Stimulated activated CD4-positive, alpha-beta T cell treated with anti-CD3 and anti-CD28 coated beads, Interleukin-12 subunit alpha, Interleukin-12 subunit beta, amount 100 ng/mL, for 24 hours (primary cell): Measurements from ENCODE around the gene POU3F1.

Experiments
- DNase-seq, 2 experiments: peaks; one replicate each; pipeline ENCODE4 v3.0.0-alpha.2; 2020; ENCODE audit warnings: low read depth in 2 of 2

The POU3F1 gene

DNA sequence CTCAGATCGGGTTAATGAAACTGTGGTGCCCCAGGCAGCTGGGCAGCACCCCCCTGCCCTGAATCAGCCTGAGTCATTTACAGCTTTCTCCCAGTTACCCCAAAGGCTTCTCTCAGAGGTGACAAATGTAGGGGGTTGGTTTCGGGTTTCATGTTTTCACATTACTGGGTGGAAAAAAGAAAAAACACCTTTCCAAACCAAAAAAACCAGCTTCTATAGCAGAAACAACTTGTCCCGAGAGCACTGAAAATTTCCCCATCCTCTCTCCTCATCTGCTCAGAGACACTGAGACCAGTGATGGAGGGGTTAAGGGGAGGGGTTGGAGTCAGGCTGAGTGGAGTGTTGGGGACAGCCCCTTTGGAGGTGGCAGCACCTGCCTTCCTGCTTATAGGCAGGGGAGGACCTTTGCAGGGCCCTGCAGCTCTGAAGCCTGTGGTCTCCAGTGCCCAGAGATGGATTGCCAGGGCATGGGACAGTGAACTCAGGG is 18.4 kb downstream of the POU3F1 start:
- DNase-seq = peak; percentile 65 to 76

DNA sequence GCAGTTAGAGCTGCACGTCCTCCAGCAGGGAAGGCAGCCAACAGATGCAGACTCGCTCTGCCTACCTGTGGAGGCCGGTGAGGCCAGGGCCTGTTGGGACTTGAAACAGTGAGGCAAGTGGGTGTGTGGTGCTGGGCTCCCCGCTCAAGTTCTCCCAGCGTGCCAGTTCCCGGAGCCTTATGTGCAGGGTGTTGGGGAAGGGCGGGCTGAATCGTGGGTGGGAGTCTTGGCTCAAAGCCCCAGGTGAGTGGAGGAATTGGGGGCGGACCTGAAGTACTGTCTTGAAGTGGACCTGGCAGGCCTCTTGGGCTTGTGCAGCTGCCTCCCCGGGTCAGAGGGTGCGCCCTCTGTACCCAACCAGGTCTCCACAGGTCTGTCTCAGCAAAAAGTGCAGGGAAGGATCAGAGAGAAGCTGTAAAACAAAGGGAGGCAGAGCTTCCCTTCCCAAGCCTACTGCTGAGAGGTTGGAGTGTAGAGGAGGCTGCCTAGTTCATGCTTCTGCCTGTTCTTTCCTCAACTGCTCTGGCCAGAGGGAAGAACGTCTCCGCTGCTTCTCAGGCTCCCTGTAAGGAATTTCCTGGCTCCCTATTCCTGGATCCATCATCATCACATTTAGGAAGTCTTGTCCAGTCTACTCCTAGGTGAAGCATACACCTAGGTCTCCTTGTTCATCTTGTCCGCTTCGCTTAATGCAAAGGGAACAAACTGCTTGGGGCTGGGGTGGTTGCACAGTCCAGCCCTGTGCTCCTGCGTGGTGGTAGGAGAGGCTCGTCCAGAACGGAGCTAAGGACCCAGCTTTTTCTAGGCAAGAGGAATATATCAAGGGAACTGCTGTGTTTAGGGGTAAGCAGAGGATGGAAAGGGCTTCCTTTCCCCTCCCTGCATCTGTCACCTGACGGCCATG is 19.1 kb downstream of the POU3F1 start:
- DNase-seq = no peak

DNA sequence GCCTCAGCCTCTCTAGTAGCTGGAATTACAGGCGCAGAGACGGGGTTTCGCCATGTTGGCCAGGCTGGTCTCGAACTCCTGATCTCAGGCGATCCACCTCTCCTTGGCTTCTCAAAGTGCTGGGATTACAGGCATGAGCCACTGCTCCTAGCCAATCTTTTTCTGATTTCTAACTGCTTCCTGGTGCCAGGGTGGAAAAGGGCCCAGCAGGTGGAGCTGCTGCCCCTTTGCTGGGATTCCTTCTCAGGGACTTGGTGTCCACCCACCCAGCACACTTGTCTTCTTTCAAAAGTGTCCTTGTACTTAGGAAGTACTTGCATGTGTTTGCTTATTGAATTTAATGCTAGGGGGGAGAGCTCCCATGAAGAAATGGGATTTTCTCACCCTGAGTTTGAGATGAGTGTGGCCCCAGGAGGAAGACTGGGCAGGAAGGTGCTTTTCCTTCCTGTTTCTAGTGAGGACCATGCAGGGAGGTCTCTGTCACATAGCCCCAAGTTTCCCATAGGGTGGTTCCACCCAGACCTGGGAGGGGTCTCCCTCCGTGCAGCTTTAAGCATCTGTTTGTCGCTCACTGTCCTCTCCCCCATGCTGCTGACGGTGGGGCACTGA is 19.9 kb downstream of the POU3F1 start:
- DNase-seq = no peak

DNA sequence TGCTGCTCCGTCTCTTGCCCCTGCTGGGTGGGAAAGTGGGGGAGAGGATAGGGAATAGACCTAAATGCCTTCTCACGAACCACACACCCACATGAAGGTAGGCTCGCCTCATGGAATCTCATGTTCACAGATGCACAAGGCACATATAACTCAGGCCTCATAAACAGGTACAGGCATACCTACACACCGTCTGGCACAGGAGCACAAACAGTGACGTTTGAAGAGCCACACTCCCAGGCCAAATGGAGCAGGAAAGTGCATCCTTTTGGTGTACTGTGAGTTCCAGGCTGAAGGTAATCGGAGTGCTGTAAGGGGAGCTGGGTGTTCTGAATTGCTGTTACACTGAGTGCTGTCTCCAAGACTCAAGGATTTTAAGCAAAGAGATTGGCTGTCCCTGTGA is 20.9 kb downstream of the POU3F1 start:
- no peak for DNase-seq

DNA sequence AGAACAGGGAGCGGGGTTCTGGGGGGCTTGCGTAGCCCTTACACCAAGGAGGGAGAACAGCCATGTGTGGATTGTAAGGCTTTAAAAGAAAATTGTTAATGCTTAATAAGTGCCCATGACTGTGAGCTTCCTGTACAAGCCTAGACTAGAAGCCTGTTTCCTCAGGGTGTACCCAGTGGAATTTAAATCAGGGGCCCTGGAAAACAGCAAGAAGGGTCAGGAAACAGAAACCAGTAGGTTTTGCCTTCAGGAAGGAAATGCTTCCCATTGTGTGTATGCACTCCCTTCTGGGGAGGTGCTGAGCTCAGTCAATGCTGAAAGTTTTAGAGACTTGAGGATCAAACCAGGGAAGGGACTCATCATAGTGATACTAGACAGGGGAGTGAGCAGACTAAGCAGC is 21.4 kb downstream of the POU3F1 start:
- DNase-seq = no peak

DNA sequence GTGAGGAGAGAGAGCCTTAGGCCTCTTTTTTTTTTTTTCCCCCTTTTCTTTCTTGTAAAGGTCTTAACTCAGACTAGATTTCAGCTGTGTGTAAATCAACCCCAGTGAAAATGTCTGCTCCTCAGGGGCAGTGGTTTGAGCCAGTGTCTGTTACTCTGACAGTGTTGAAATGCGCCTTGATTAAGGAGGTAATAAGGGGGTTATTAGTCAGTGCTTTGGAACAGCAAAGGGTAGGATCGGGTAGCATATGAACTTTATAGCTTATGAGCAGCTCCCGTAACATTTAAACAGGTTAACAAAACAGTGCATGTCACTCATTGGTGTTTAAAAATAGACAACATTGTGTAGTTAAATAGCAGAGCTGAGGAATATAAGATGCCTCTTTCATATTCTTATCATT is 23.8 kb downstream of the POU3F1 start:
- DNase-seq = no peak

DNA sequence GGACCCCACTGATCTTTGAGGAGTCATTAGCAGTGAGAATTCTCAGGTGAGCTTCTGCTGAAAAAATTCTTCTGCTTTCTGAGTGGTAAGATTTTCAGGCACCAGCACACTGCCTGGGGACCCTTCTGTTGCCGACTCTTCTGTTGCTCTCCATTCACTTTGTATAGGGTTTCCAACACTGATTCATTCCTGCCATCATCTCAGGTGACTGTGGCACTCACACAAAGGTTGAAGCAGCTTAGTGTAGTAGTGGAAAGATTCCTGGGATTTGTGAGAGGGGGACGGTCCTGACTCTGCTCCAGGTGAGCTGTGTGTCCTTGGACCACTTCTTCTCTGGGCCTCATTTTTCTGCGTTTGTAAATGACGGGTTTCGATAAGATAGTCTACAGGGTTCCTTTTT is 24.6 kb downstream of the POU3F1 start:
- DNase-seq = no peak

DNA sequence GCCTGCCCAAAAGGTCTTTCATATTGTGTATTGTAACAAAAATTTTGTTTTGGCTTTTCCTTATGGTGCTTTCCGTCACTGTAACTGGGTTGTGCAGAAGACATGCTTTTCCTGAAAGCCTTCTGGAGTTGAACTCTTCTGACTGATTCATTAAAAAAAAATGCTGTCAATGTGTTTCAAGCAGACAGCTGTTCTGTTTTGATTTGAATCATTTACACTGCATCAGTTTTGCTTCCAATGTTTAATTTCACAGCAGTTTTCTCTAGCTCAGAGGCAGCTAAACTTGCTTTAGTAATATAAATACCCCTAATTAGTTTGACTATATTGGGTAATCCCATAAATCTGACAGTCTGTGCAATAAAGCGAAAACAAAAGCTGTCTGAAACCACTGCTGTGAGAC is 26.2 kb downstream of the POU3F1 start:
- DNase-seq = no peak

DNA sequence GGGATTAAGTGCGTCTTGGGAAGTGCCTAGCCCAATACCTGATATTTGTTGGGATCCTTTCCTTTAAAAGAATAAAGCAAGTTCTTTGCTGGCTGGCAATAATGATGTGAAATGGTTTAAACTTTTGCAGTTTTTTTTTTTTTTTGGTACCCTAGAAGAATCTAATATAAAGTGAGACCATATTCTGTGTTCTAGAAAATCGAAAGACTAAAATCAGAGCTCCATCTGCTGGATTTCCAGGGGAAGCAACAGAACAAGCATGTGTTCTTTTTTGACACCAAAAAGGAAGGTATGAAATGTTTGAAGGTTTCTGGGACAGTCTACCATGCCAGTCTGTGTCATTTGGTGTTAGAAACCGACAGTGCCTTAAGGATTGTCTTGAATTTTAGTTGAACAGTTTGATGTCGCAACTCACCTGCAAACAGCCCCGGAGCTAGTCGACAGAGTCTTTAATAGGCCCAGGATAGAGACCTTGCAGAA is 27.7 kb downstream of the POU3F1 start:
- DNase-seq = no peak

DNA sequence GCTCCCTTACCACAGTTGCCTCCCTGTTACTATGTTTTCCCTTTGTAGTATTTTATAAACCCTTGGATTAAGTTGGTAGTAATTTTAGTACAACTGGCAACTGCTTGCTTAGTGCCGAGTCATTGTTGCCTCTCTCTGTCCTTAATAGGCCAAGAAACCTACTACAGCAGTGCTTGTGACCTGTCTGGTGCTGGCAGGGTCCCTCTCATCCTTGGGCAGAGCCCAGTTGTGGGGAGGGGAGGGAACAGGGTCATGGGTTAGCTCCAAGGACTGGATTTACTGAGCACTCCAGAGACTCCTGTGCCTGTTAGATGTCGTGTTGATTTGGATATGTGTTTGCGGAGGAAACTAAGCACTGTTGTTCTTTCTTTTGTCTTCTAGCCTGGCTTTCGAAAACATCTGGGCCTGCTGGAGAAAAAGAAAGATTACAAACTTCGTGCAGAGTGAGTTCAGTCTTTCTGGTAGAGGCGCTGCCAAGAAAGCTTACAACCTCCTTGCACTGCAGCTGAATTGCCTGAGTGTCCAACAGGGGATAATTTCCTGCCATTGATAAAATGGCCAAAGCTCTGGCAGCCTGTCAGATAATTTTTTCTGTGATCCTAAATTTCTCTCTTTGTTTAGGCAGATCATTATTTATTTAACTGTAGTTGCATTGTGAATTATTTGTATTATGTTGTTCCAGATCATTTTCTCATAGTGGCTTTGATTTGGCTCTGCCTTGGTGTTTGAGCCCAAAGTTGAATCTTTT is 30.4 kb downstream of the POU3F1 start:
- no peak for DNase-seq

DNA sequence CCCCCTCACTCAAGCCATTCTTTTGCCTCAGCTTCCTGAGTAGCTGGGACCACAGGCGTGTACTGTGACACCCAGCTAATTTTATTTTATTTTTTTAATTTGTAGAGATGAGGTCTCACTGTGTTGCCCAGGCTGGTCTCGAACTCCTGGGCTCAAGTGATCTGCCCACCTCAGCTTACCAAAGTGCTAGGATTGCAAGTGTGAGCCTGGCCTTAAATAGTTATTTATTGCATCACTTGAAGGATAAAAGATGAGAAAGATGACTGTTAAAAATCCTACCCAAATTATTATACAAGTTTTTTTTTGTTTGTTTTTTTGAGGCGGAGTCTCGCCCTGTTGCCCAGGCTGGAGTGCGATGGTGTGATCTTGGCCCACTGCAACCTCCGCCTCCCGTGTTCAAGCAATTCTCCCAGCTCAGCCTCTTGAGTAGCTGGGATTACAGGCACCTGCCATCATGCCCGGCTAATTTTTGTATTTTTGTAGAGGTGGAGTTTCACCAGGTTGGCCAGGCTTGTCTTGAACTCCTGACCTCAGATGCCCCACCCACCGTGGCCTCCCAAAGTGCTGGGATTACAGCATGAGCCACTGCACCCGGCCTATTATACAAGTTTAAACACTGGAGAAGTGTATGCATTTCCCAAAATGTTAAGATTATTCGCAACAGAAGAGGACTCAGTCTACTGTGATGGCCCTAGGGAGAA is 31.7 kb downstream of the POU3F1 start:
- DNase-seq = no peak

DNA sequence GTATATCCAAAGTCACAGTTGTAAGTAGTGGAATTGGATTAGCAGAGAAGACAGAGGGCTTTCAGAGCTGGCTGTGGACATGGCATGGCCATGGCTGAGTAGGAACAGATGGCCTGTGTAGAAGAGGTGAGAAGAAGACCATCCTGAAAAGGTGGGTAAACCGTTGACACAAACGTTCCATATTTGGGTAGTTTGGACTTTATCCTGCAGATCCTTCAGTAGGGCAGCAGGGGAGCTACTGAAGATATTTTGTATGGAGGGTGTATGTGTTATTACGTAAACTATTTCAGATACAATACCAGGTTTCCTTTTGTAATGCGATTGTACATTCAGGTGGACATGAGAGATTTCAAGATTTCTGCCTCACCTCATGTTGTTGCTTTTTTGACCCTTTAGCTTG is 32.4 kb downstream of the POU3F1 start:
- DNase-seq = no peak

DNA sequence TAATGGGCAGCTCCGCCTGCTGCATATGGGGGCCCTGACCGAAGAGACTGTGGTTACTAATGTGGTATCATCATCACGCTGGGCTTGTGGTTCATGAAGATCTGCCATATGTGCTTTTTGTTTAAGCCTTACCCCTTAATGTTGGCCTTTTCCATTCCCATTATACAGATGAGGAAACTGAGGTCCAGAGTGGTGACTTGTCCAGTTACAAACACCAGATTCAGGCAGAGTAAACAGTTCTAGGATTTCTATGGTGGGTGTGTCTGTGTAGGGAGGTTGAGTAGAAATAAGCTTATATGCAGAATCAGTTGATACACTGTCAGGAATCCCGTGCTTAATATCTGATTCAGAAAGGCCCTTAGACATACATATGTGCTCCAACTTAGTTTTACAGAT is 33.4 kb downstream of the POU3F1 start:
- DNase-seq = no peak

DNA sequence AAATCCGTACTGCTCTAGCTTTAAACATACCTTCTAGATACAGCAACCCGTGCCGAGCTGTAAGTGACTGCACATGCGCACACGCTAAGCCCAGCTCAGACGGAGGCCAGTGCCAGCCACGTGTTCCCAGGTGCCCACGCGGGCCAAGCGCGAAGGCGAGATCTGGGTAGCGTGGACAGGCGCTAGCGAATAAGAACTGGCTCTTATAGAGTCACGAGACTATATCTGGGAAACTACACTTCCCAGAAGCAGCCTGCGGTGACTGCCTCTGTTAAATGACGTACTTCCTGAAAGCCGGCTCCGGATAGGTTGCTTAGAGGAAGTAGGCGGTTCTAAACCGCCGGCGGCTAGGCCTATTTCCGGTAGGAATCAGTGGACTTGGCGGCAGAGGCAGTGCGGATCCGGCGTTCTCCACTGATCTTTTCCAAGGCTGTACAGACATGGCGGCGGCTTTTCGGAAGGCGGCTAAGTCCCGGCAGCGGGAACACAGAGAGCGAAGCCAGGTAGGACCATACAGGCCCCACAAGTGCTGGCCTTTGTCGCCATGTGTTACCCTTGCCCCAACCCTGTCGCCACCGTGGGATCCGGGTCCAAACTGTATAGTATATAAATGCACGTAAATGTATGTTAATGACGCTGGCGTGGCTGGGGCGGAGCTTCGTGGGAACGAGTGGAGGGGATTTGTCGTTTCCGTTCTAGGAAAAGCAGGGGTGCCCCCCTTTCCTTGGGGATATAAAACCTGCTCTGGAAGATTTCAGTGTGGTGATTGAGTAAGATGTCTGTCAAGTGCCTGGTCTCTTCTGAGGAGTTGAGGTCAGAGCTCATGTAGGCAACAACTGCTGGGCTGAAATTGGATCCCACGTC is 34.0 kb downstream of the POU3F1 start, which contains the start of gene UTP11:
UTP11 (plus strand) TSS at position 372 of the 864 bp plus-strand sequence; CDS start at position 441, 69 bp downstream.
- peak; percentile 80 to 84 for DNase-seq

DNA sequence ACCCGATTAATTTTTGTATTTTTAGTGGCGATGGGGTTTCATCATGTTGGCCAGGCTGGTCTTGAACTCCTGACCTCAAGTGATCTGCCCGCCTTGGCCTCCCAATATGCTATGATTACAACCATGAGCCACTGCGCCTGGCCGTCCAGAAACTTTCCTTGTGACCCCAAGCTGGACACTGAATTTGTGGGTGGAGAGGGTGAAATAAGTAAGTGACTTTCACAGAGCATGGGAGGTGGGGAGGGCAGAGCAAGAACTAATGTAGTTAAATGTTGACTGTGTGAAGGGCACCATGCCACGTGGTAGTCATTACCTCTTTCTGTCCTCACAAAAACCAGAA is 36.8 kb downstream of the POU3F1 start:
- DNase-seq = no peak

DNA sequence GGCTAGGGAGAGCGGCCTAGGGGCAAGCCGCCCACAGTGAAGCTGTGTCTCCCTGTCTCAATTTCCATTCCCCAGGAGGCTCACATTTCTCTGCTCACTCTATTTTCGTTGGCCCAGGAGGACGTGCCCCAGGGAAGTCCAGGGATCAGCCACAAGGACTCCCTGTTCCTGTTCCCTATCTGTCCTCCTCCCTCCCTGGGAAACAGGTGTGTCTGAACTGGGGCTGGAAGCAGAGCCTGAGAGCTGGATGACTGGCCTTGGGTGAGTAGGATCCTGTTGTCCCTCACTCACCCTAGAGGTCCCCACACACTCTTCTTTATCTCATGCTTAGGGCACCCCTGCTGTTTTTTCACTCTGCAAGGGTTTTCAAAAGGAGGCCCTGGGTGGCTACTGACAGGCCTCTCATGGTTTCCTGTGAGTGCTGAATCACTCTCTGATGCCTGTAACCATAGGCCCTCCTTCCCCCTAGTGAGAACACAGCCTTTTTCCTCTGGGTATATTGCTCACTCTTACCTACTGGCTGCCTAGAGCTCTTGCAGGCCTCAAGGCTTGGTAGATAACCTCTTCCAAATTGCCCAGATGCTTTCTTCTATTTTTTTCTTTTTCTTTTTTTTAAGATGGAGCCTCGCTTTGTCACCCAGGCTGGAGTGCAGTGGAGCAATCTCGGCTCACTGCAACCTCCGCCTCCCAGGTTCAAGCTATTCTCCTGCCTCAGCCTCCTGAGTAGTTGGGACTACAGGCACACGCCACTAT is 37.3 kb downstream of the POU3F1 start:
- DNase-seq = no peak

DNA sequence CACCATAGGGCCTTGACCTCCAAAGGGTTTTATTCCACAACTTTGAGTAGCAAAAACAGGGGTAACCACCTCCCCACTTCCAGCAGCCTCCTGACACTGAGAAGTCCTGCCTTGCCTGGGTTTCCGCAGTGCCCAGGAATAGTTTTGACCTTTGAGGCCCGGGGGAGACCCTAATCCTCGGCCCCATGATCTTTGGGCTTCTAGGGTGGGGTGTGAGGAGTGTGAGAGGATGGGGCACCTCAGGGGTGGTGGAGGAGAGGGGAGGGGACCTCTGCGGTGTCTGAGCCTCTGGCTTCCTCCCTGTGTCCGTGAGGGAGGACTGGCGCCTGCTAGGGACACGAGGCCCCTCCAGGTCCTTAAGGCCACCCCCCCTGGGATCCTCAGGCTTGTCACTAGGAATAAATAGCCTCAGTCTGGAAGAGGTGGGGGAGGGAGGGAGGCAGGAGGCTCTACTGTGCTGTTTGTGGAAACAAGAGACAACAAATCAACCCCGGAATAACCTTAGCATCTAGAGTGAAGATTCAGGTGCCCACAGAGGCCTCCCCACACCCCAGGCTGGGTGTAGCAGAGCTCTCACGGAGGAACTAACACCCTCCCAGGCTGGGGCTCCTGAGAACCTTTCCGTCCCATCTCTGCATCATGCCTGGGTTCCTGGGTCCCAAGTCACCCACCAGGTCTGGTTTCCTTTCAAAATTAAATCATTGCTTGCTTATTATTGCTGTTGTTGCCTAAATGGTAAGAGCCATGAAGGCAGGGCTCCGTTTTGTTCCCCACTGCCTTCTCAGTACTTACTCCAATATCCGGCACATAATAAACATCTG is 40.4 kb downstream of the POU3F1 start:
- DNase-seq = no peak

DNA sequence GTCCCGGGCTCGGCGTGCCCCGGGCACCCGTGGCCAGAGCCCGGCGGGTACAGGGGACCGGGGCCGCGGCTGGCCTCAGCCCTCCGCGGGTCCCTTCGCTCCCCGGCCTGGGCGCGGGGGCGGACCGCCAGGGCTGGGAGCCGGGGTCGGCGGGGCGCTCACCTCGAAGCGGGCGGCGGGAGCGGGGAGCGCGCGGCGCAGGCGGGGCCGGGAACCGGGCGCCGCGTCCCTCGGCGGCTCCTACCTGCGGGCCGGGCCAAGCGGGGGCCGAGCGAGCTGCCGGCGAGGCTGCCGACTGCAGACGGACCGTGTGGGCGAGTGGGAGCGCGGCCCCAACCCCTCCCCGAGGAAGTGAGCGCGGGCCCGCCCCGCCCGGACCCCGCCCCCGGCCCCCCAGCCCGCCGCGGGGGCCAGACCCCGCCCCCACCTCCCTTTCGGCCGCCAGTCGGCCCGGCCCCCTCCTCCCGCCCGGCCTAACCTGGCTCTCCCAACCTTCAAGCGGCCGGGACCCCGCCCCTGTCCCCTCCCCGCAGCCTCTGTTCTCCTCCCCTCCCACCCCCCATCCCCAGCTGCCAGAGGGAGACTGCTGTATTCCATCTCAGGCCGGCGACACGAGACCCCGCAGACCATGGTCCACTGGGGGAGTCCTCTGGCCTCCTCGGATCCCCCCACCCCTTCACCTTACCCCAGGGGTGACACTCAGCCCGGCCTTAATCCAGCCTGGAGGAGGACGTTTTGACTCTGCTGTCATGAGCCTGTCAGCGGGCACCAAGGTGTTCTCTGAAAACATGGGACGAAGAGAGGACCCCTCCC is 41.2 kb downstream of the POU3F1 start, which contains the start of gene FHL3:
FHL3 (minus strand) TSS at position 320 of the 813 bp plus-strand sequence. CDS start 6,102 bp downstream, outside the sequence.
- peak in 1 of 2 experiments; percentile 48 for DNase-seq
